ENCODE measurements around the gene HDAC4. TPM values are rescaled to one million over a fixed set of nuclear protein-coding genes. Genes with fewer than 3 reads are reported as not detected.

HDAC4 gene
- total RNA-seq, 2 donors from 2014 or later, result 9.3 to 139 TPM

GRCh38 chr2:239278941-239279365 is 121.9 kb downstream of the HDAC4 start:
- H3K9me3 ChIP-seq, result no peaks in the 10 kb centered on the region
- H3K4me3 ChIP-seq, result no peak overlapping the region
- DNase-seq (peak in 1 of 4 donors; percentile 7), ATAC-seq (no peak)
- no peak for TF ChIP-seq POLR2A (IDR thresholded peaks at IDR 0.05)
- no peak for TF ChIP-seq CTCF (IDR thresholded peaks at IDR 0.05)
- intact Hi-C loops (cut with DNase I), result no loop called here
- no peaks in the 10 kb centered on the region for H3K4me1 ChIP-seq
- 54 to 67% methylated on average over 4 of the region's 4 CpGs for WGBS, 2 donors
- H3K36me3 ChIP-seq (replicated peaks in 1 of 2; ENCODE audit: insufficient read depth in 1 of 2, low read depth in 2 of 2), result no peaks in the 10 kb centered on the region
- H3K27ac ChIP-seq, result no peak overlapping the region
- no peaks in the 10 kb centered on the region for H3K27me3 ChIP-seq

- no peaks in the 10 kb centered on the region for H3K9me3 ChIP-seq
- H3K4me3 ChIP-seq, result no peak overlapping the region
- DNase-seq (peak in 2 of 4 donors; percentile 1 to 8), ATAC-seq (no peak)
- intact Hi-C loops (cut with DNase I), result no loop called here
- no peak overlapping the region for H3K27ac ChIP-seq
- no peaks in the 10 kb centered on the region for H3K36me3 ChIP-seq (replicated peaks in 1 of 2; ENCODE audit: insufficient read depth in 1 of 2, low read depth in 2 of 2)
- WGBS, 2 donors, result 92 to 97% methylated on average over 7 of the region's 7 CpGs
- H3K4me1 ChIP-seq, result no peaks in the 10 kb centered on the region
- no peaks in the 10 kb centered on the region for H3K27me3 ChIP-seq
- TF ChIP-seq POLR2A (IDR thresholded peaks at IDR 0.05), result no peak
- no peak for TF ChIP-seq CTCF (IDR thresholded peaks at IDR 0.05)
These were observed 122.5 kb downstream of the HDAC4 start for GRCh38 chr2:239278361-239278760.

GRCh38 chr2:239277401-239278085 is 123.3 kb downstream of the HDAC4 start:
- DNase-seq, result peak in 1 of 4 donors; percentile 1
- Histone ChIP-seq H3K4me1 (no peaks in the 10 kb centered on the region), H3K36me3 (replicated peaks in 1 of 2; ENCODE audit: insufficient read depth in 1 of 2, low read depth in 2 of 2) (no peaks in the 10 kb centered on the region), H3K4me3 (no peak overlapping the region), H3K27ac (no peak overlapping the region), H3K9me3 (no peaks in the 10 kb centered on the region), H3K27me3 (no peaks in the 10 kb centered on the region)
- intact Hi-C loops (cut with DNase I), result no loop called here
- no peak for ATAC-seq
- no peak for TF ChIP-seq POLR2A (IDR thresholded peaks at IDR 0.05)
- no peak for TF ChIP-seq CTCF (IDR thresholded peaks at IDR 0.05)
- 85 to 89% methylated on average over 18 to 27 of the region's 27 CpGs for WGBS, 2 donors

- DNase-seq, result peak in 1 of 4 donors; percentile 1
- Histone ChIP-seq H3K27me3 (no peaks in the 10 kb centered on the region), H3K27ac (no peak overlapping the region), H3K9me3 (no peaks in the 10 kb centered on the region), H3K36me3 (replicated peaks in 1 of 2; ENCODE audit: insufficient read depth in 1 of 2, low read depth in 2 of 2) (no peaks in the 10 kb centered on the region), H3K4me3 (no peak overlapping the region), H3K4me1 (no peaks in the 10 kb centered on the region)
- ATAC-seq, result no peak
- intact Hi-C loops (cut with DNase I), result no loop called here
- TF ChIP-seq POLR2A (IDR thresholded peaks at IDR 0.05), result no peak
- TF ChIP-seq CTCF (IDR thresholded peaks at IDR 0.05), result no peak
- 92 to 93% methylated on average over 8 to 9 of the region's 9 CpGs for WGBS, 2 donors
These were observed 124.0 kb downstream of the HDAC4 start for GRCh38 chr2:239276851-239277250.
